Chondrocyte (in vitro differentiated cells): ENCODE measurements around the gene PREB. TPM values are rescaled to one million over a fixed set of nuclear protein-coding genes. Genes with fewer than 3 reads are reported as not detected.

ENCODE experiments used
- DNase-seq: peaks from one replicate; pipeline ENCODE4 v3.0.0; 2021; ENCODE audit warnings: mixed read lengths, low spot score
- H3K27ac Mint-ChIP-seq: one replicate; pipeline ENCODE4 v1.8.0; 2021; ENCODE audit warnings: mild to moderate bottlenecking, moderate library complexity, mixed read lengths; ENCODE audit not compliant: unreplicated experiment
- H3K27me3 Mint-ChIP-seq: 2 replicates; pipeline ENCODE4 v1.8.0; 2021; ENCODE audit warnings: low read depth, mixed read lengths
- H3K36me3 Mint-ChIP-seq: 2 replicates; pipeline ENCODE4 v1.8.0; 2021; ENCODE audit warnings: low read depth, mixed read lengths
- H3K4me1 Mint-ChIP-seq: 2 replicates; pipeline ENCODE4 v1.8.0; 2021; ENCODE audit warnings: low read depth, mild to moderate bottlenecking, mixed read lengths
- H3K4me3 Mint-ChIP-seq: one replicate; pipeline ENCODE4 v1.8.0; 2021; ENCODE audit warnings: mild to moderate bottlenecking, moderate library complexity, mixed read lengths; ENCODE audit not compliant: unreplicated experiment
- H3K9me3 Mint-ChIP-seq: 2 replicates; pipeline ENCODE4 v1.8.0; 2021; ENCODE audit warnings: low read depth, mixed read lengths
- total RNA-seq: library from RNA; stranded (reverse); gene quantifications from 3 replicates; pipeline ENCODE4 v1.2.1, GENCODE V29; 2021
- TF ChIP-seq, protein P1 (sequence below): fragments of 200-600 bp; sonication (generic); IDR thresholded peaks from 2 replicates; pipeline ENCODE4 v1.5.0; 2021; ENCODE audit warnings: antibody characterized with exemption, mild to moderate bottlenecking, moderate library complexity

PREB gene
- total RNA-seq, 1 donor from 2014 or later, result 49.4 TPM

DNA sequence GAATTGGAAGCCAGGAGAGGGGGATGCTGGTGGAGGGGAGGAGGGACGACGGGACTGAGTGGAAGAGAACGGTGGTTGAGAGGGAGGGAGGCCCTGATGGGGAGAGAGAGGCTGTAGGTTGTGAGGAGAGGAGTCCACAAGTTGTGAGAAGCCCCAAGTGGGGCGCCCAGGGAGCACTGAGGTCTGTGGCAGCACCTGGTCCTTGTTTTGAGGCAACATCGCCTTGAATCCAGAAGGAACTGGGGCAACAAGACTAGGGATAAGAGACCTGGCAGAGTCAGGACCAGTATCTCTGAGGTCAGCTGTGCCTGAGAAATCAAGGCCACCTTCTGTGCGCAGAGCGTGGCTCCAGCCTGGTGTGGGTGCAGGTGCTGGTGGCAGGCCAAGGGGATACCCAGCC, 3.7 kb upstream of the PREB start:
- DNase-seq, result no peak
- Mint-ChIP-seq H3K4me1 (peaks cover 8% of the 10 kb centered on the region), H3K36me3 (peaks cover 1% of the 10 kb centered on the region), H3K9me3 (peaks cover 5% of the 10 kb centered on the region), H3K4me3 (no peak overlapping the region), H3K27me3 (peaks cover 10% of the 10 kb centered on the region), H3K27ac (no peak overlapping the region)
- TF ChIP-seq, protein P1, sequence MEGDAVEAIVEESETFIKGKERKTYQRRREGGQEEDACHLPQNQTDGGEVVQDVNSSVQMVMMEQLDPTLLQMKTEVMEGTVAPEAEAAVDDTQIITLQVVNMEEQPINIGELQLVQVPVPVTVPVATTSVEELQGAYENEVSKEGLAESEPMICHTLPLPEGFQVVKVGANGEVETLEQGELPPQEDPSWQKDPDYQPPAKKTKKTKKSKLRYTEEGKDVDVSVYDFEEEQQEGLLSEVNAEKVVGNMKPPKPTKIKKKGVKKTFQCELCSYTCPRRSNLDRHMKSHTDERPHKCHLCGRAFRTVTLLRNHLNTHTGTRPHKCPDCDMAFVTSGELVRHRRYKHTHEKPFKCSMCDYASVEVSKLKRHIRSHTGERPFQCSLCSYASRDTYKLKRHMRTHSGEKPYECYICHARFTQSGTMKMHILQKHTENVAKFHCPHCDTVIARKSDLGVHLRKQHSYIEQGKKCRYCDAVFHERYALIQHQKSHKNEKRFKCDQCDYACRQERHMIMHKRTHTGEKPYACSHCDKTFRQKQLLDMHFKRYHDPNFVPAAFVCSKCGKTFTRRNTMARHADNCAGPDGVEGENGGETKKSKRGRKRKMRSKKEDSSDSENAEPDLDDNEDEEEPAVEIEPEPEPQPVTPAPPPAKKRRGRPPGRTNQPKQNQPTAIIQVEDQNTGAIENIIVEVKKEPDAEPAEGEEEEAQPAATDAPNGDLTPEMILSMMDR, result no peak

DNA sequence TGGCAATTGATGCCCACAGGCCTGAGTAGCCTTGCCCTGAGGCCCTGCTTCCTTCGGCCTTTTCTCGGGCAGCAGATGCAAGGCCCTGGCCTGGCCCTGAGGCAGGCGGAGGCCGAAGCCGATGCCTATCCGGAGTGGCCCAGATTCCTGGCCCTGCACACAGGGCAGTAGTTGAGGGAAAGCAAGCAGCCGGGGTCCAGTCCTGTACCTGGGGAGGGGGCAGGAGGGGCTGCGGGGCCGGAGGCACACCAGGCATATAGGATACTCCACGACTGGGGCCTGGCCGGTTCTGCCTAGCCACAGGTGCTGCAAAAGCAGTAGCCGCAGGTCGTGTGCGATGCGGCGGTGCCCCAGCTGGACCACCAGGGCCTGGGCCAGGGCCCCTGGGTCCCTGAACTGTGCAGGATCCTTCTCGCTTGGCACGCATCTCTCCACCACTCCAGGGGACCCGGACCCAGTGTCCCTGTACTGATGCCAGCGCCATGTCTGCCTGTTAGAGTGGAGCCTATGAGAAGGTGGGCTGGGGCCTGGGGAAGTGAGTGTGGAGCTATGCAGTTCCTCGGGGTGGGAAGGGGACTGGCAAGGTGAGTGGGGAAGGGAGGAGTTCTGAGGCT, 3.0 kb upstream of the PREB start:
- Mint-ChIP-seq H3K4me1 (peaks cover 14% of the 10 kb centered on the region), H3K36me3 (peaks cover 3% of the 10 kb centered on the region), H3K27me3 (peaks cover 4% of the 10 kb centered on the region), H3K4me3 (no peak overlapping the region), H3K9me3 (no peaks in the 10 kb centered on the region), H3K27ac (no peak overlapping the region)
- TF ChIP-seq, protein P1, result no peak
- no peak for DNase-seq

DNA sequence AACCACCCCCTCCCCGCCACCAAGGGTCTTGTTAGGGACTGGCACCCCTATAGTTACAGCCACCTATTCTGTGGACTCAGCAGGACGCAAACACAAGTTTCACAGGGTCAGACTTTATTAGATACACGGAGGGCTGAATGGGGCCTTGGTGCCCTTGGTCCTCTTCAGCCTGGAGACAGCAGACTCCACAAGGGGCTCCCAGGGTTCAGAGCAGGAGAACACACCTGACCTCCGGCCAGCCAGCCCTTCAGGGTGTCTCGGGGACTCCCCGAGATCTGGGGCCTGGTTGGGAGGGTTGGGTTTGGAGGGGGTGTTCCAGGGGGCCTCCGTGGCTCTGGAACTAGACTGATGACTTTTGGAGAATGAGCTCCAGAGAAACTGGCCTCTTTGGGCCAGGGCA, 2.3 kb upstream of the PREB start:
- H3K9me3 Mint-ChIP-seq, result no peaks in the 10 kb centered on the region
- H3K4me1 Mint-ChIP-seq, result peaks cover 14% of the 10 kb centered on the region
- no peak for DNase-seq
- peaks cover 3% of the 10 kb centered on the region for H3K36me3 Mint-ChIP-seq
- no peak overlapping the region for H3K27ac Mint-ChIP-seq
- peaks cover 1% of the 10 kb centered on the region for H3K27me3 Mint-ChIP-seq
- TF ChIP-seq, protein P1, result no peak
- H3K4me3 Mint-ChIP-seq, result no peak overlapping the region

DNA sequence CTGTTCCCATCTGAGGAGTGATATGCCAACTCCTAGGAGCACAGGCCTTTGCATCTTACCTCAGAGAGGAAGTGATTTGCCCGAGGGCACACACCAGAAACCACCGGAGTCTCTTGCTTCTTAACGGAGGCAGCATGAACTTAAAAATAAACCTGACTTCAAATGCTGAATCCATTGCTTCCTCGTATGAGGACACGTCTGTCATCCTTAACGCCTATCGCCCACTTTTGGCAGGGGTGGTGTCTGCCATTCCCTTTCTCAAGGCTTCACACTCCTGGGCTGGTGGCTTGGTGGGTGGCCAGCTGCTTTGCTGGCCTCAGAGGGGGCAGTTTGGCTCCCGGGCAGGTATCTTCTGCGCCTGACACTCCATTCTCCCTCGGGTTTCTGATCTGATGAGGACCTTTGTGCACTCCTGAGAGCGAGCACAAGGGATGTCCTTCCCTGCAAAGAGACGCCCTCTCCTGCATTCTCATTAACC, 1.1 kb upstream of the PREB start:
- no peak for DNase-seq
- Mint-ChIP-seq H3K27ac (no peak overlapping the region), H3K27me3 (no peaks in the 10 kb centered on the region), H3K4me3 (peak overlapping the region; percentile 91), H3K36me3 (peaks cover 9% of the 10 kb centered on the region), H3K9me3 (no peaks in the 10 kb centered on the region), H3K4me1 (peaks cover 14% of the 10 kb centered on the region)
- TF ChIP-seq, protein P1, result no peak

DNA sequence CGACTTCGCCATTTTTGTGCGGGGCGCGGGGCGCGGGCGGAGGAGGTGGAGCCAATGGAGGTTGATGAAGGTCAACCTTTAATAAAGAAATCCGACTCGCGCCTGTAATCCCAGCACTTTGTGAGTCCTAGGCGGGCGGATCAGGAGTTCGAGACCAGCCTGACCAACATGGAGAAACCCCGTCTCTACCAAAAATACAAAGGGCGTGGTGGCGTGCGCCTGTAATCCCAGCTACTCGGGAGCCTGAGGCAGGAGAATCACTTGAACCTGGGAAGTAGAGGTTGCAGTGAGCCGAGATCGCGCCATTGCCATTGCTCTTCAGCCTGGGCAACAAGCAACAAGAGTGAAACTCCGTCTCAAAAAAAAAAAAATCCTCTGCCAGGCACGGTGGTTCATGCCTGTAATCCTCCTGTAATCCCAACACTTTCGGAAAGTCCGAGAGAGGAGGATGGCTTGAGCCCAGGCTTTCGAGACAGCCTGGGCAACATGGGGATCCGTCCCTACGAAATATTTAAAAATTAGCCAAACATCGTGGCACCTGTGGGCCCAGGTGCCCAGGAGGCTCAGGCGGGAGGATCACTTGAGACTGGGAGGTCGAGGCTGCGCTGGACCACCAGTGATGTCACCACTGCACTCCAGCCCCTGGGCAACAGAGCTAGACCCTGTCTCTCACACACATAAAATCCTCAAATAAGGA, 493 bp upstream of the PREB start:
- DNase-seq, result no peak
- Mint-ChIP-seq H3K4me1 (peaks cover 14% of the 10 kb centered on the region), H3K27me3 (no peaks in the 10 kb centered on the region), H3K4me3 (peak overlapping the region; percentile 91), H3K9me3 (no peaks in the 10 kb centered on the region), H3K27ac (no peak overlapping the region), H3K36me3 (peaks cover 9% of the 10 kb centered on the region)
- TF ChIP-seq, protein P1, result no peak
